ENCODE measurements around the gene TECPR1. TPM values are rescaled to one million over a fixed set of nuclear protein-coding genes. Genes with fewer than 3 reads are reported as not detected.
A peak's percentile ranks its signal among the peaks of the same experiment; 100 is the strongest.

Gene TECPR1
- total and polyA plus RNA-seq, 2 experiments from 2014 or later, result 8.2 to 27.8 TPM

DNA sequence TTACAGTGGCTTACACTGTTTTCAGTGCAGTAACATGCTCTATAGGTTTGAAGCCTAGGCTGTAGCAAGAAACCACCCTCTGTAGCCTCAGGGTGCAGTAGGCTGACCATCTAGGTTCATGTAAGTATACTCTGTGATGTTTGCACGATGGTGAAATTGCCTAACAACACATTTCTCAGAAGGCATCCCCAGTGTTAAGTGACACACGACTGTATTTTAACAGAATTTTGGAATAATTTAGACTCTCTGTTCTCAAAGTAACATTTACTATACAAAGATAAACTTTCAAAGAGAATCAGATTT is 85.4 kb downstream of the TECPR1 start:
- no peak for DNase-seq
- H3F3A ChIP-seq (ENCODE audit: insufficient read depth), result no peaks in the 10 kb centered on the region
- H3K4me3 ChIP-seq, result no peak overlapping the region
- H3K79me2 ChIP-seq (ENCODE audit: insufficient read depth), result no peaks in the 10 kb centered on the region
- in situ Hi-C loops (cut with MboI), result loop anchor here (10.0 kb wide), 1 partner anchor 142 kb away; no protein-coding TSS in a partner anchor
- no peak overlapping the region for H3K4me2 ChIP-seq (ENCODE audit: unreplicated experiment)
- no peak overlapping the region for H2AFZ ChIP-seq
- no peak overlapping the region for H3K9ac ChIP-seq
- H3K27ac ChIP-seq, result no peak overlapping the region
- H3K9me3 ChIP-seq (ENCODE audit: low read depth), result no peaks in the 10 kb centered on the region
- WGBS, 2 experiments (ENCODE audit: low coverage in 1 of 2, low lambda C conversion rate in 2 of 2, missing lambda C conversion rate in 2 of 2), result 27 to 32% methylated on average over 2 of the region's 2 CpGs
- TF ChIP-seq EZH2 (IDR thresholded peaks at IDR 0.05; ENCODE audit: insufficient read depth, poor library complexity, severe bottlenecking) (no peak), EZH2phosphoT487 (IDR thresholded peaks at IDR 0.05; ENCODE audit: insufficient read depth, low read depth) (no peak)
- H3K4me1 ChIP-seq (ENCODE audit: insufficient read depth), result no peaks in the 10 kb centered on the region
- no peaks in the 10 kb centered on the region for H3K36me3 ChIP-seq (ENCODE audit: low read depth)
- H4K20me1 ChIP-seq (ENCODE audit: insufficient read depth), result no peaks in the 10 kb centered on the region
- no peaks in the 10 kb centered on the region for H3K27me3 ChIP-seq (replicated peaks; ENCODE audit: insufficient read depth)
- H3K9me2 ChIP-seq (ENCODE audit: insufficient read depth), result no peaks in the 10 kb centered on the region

DNA sequence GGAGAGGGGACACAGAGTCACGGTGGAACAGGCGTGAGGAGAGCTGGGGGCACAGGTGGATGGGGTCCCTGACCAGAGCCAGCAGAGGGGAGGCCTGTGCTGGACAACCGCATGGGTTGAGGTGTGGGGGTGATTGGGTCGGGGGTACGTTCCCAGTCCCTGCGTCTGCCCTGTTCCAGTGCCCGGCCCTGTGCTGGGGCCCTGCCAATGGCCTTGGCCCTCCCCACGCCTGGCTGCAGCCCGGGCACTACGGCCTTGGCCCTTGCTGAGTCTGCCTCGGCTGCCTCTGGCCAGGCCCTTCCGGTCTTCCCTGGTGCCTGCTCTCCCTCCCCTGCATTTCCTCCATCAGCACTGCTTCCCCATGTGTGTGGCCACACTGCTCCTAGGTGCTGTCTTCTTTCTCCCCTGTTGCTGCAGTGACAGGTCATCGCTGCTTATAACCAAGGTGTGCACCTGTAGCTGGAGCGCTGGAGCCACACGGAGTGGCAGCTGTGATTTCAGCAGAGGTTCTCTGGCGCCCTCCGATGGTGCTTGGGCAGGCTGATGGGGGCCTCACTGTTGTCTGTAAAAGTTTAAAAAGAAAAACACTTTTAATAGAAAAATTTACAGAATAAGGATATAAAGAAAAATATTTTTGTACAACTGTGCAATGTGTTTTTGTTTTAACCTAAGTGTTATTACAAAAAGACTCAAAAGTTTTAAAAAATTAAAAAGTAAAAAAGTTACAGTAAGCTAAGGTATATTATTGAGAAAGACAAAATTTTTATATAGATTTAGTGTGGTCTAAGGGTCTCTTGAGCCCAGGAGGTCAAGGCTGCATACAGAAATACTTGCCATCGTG is 86.0 kb downstream of the TECPR1 start:
- Histone ChIP-seq H3K79me2 (ENCODE audit: insufficient read depth) (no peaks in the 10 kb centered on the region), H4K20me1 (ENCODE audit: insufficient read depth) (no peaks in the 10 kb centered on the region), H3K27me3 (replicated peaks; ENCODE audit: insufficient read depth) (no peaks in the 10 kb centered on the region), H3F3A (ENCODE audit: insufficient read depth) (no peaks in the 10 kb centered on the region), H3K36me3 (ENCODE audit: low read depth) (no peaks in the 10 kb centered on the region), H2AFZ (no peak overlapping the region), H3K9me2 (ENCODE audit: insufficient read depth) (no peaks in the 10 kb centered on the region), H3K4me2 (ENCODE audit: unreplicated experiment) (no peak overlapping the region), H3K9me3 (ENCODE audit: low read depth) (no peaks in the 10 kb centered on the region), H3K4me1 (ENCODE audit: insufficient read depth) (no peaks in the 10 kb centered on the region), H3K27ac (no peak overlapping the region), H3K9ac (no peak overlapping the region), H3K4me3 (no peak overlapping the region)
- WGBS, 2 experiments (ENCODE audit: low coverage in 1 of 2, low lambda C conversion rate in 2 of 2, missing lambda C conversion rate in 2 of 2), result 73 to 78% methylated on average over 16 to 17 of the region's 18 CpGs
- in situ Hi-C loops (cut with MboI), result loop anchor here (10.0 kb wide), 1 partner anchor 141 kb away; no protein-coding TSS in a partner anchor
- peak; percentile 57 for DNase-seq
- TF ChIP-seq EZH2phosphoT487 (IDR thresholded peaks at IDR 0.05; ENCODE audit: insufficient read depth, low read depth), result no peak
- TF ChIP-seq EZH2 (IDR thresholded peaks at IDR 0.05; ENCODE audit: insufficient read depth, poor library complexity, severe bottlenecking), result no peak

Other genes with a start within 250 kb of the TECPR1 start
- 4.6 and 6.4 TPM in 2 replicates for gene LMTK2, start 145.4 kb downstream of the TECPR1 start, total RNA-seq (2014; rRNA removed; shearing (Covaris generic))
- gene LMTK2, start 145.4 kb downstream of the TECPR1 start, polyA plus RNA-seq (2016; fragmentation: Nextera tagmentation; extraction: Ambion mirVana), result 2.1 and 2.3 TPM in 2 replicates
- not detected in 2 replicates for gene BHLHA15, start 40.8 kb downstream of the TECPR1 start, total RNA-seq (2014; rRNA removed; shearing (Covaris generic))
- gene BHLHA15, start 40.8 kb downstream of the TECPR1 start, polyA plus RNA-seq (2016; fragmentation: Nextera tagmentation; extraction: Ambion mirVana), result not detected in 2 replicates
- gene BRI3, start 29.5 kb upstream of the TECPR1 start, total RNA-seq (2014; rRNA removed; shearing (Covaris generic)), result 56.5 and 73.3 TPM in 2 replicates
- gene BRI3, start 29.5 kb upstream of the TECPR1 start, polyA plus RNA-seq (2016; fragmentation: Nextera tagmentation; extraction: Ambion mirVana), result 195 and 315 TPM in 2 replicates
- 4.2 and 5.9 TPM in 2 replicates for gene BAIAP2L1, start 148.9 kb upstream of the TECPR1 start, total RNA-seq (2014; rRNA removed; shearing (Covaris generic))
- 7.4 and 7.7 TPM in 2 replicates for gene BAIAP2L1, start 148.9 kb upstream of the TECPR1 start, polyA plus RNA-seq (2016; fragmentation: Nextera tagmentation; extraction: Ambion mirVana)

Measured in GM23248 (cell line).